ENCODE data around the gene PRDM16.

The PRDM16 gene

DNA sequence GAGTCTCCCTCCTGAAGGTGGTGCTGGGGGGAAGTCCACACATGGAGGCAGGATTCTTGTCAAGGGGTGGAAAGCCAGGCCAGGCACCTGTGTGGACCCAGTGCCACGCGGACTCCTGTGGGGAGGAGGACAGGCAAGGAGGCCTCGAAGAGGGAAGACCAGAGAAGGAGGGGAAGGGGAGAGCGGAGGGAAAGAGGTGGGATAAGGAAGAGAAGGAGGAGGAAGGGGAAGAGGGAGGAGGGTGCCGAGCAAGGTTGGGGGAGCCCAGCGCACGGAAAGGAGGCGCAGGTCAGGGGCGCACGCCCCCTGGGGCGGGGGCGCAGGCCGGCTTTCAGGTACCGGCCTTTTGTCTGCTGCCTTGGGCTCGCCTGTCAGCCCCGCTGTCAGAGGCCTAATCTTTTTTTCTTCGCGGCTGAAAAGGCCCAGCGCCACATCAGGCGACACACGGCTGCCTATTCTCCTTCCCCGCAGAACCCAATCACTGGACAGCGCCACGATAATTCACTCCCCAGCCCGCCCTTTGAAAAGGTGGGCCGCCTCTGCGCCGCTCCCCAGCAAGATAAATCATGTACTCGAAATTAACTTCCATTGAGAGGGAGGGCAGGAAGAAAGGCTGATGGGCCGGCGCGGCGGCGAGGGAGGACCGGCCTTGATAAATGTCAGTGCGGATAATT is 42.5 kb downstream of the PRDM16 start:
- DNase-seq: no peak

DNA sequence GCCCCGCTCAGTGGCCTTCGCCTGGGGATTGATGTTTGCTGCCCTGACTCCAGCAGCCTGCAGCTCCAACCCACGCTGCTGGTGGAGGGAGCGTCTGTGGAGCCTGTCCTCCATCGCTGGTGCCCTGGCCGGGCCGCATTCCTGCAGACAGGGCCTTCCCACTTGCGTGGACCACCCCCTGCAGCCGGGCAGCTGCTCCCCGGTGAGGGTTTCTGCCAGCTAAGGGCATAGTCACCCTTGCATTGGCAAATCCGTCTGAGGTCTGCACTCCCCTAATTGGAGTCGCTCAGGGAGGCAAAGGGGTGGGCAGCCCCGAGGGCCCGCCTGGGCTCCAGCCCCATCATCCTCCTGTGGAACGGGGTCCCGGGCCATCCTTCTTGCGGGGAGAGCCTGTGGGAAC is 43.5 kb downstream of the PRDM16 start:
- DNase-seq: no peak

DNA sequence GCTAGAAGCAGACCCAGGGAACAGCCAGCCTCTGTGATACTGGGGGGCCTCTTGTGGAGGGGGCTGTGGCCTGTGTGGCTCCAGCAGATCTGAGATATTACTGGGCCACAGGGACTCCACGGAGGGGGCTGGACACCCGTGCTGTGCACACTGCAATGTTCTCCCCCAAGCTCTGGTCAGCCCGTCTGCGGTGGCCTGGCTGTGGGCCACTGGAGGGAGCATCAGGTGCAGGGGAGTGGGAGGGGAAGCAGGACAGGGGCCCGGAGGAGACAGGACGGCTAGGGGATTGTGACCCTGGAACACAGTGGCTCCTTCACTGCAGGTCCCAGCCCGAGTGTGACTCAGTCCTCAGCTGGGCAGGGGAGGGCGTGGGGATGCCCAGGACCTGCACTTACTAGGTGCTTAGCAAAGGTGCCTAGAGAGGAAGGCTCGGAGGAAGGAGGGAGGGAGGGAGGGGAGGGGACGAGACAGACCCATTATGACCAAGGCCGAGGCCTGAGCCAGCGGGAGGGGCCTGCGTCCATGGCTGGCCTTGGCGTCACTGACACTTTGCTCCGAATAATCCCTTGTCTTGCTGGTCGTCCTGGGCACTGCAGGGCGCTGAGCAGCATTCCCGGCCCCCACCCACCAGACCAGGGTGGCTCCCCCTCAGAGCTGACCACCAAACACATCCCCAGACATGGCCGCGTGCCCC is 44.2 kb downstream of the PRDM16 start:
- no peak for DNase-seq

- DNase-seq: no peak
Measured at GRCh38 chr1:3113741-3114056, 44.7 kb downstream of the PRDM16 start.

DNA sequence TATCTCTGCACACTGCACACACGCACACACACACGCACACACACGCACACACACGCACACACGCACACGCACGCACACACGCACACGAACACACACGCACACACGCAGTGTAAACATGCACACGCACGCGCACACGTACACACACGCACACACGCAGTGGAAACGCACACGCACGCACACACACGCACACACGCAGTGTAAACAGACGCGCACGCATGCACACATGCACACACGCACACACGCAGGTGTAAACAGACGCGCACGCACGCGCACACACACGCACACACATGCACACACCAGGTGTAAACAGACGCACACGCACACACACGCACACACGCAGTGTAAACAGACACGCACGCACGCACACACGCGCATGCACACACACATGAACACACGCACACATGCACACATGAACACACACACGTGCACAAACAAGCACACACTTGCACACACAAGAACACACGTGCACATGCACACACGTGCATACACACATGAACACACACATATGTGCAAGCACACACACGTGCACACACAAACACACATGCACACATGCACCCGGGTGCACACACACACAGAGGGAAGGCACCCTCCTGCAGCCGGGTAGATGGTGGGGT is 45.2 kb downstream of the PRDM16 start:
- no peak for DNase-seq

DNA sequence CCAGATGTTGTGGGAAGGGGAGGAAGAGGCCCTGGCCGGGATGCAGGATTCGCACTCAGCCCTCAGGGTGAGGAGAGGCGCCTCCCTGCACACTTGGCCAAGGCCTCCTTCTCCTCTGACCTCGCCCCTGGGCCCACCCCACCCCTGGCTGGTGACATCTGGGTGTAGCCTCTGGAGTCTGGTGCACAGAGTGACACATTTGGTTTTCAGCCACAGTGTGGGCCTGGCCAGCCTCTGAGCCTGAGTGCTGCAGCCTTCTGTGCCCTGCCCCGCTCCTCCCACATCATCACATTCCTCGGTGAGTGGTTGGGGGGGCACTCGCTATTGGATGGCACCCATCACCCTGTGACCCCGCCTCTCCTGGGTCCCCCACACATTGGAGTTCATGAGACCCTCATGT is 45.8 kb downstream of the PRDM16 start:
- DNase-seq: no peak

DNA sequence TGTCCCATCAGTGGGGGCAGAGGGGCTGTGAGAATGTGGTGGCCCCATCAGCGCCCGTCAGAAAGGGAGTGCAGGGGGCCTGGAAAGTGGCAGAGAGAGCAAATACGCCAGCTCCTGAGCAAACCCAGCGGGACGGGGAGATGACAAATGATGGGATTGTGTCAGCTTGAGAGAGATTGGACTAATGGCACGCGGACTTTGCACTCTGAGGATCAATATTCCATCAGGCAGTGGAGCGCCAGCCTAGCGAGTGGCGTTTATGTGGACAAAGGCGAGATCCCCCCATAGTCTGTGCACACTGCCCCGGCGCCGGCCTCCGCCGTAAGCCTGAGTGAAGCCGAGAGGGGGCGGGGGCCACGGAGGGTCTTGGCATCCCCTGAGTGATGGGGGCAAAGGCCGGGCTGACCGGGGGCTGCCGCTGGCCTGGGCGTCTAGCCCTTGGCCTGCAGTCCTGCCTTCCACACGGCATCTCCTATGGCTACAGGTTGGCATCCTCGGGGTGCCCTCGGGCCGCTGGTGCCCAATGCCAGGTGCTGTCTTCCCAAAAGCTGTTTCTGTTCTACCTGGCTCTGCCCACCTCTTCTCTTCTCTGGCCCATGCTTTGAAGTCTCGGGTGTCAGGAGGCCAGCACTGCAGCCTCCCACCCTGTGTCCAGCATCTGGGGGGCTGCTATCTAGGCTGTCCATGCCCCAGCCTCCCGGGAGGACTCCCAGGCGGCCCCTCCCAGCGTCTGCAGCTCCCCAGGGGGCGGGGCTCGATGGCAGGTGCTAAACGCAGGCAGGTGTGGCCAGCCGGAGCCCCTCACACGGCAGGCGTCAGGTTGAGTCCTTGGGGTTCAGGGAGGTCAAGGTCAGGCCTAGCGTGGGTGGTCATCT is 46.5 kb downstream of the PRDM16 start:
- DNase-seq: no peak

DNA sequence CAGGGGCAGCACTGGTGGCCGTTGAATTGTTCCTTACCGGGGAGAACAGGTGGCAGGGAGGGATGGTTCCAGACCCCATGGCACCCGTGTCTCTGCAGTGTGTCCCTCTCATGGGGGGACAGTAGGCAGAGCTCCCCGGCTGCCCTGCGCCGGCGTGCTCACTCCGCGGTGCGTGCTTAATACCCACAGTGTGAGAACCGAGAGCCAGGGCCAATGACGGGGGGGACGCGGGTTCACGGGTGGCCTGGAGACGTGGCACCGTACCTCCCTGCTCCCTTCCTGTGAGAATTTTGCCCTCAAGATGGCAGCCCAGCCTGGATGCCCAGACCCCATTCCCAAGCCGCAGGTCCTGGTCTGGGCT is 47.1 kb downstream of the PRDM16 start:
- no peak for DNase-seq

DNA sequence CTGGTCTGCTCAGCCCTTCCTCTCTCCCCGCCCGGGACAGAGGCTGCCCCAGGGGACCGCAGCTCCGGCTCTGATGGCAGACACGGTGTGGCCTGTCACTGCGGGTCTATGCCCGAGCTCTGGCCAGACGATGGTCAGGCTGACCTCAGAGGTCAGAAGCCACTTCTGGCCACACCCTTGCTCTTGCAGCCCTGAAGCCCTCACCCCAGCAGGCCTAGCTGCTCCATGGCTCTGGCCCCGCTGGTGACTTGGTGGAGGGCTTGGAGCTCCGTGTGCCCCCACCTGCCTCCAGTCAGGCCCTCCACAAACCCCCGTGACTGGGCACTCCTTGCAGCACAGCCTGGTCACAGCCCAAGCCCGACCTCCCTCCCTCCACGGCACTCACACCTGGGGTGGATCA is 47.6 kb downstream of the PRDM16 start:
- no peak for DNase-seq

DNA sequence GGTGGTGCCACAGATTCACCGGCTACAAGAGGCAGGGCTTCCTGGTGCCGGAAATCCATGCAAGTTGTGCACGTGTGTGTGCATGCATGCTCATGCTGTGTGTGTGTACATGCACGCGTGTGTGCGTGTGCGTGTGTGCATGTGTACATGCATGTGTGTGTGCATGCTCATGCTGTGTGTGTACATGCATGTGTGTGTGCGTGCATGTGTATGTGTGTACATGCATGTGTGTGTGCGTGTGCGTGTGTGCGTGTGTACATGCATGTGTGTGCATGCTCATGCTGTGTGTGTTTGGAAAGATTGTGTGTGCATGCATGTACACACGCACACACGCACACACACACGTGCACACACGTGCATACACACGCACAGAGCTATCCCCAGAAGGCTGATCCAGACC is 48.9 kb downstream of the PRDM16 start:
- DNase-seq: no peak

DNA sequence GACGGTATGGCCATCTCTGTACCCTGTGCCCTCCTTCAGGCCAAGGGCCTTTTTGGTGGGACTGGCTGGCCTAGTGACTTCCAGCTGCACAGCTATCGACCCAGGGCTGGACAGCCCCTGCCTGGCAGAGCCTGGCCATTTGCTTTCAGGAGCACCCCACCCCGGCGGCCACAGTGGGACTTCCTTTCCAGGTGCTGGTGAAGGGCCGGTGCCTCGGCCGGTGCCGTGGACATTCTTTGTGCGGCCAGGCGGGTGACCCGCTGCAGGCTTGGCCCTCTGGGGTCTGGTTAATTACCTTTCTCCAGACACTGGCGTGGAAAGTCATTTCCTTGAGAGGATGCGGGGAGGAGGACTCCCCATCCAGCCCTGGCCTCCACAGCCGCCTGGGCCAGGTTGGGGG is 50.1 kb downstream of the PRDM16 start:
- DNase-seq: no peak

GRCh38 chr1:3119725-3120124 is 50.7 kb downstream of the PRDM16 start:
- no peak for DNase-seq

DNA sequence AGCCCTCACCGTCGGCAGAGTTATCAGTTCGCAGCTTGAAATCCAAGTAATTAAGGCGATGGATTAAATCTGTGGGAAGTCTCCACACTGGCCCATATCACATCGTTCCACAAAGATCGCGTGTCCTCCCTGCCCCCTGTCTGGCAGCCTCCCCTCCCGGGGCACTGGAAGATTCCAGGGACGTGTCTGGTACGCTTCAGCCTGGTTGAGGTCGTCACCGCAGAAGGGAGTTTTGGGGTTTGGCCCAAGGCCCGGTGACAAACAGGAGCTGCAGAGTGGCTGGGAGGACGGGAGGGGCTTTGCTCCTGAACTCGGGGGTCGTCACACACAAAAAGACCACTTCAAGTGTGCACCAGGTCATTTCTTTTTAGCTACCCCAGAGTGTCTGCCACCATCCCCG is 51.1 kb downstream of the PRDM16 start:
- no peak for DNase-seq

- DNase-seq: no peak
Measured at GRCh38 chr1:3120994-3121393, 52.0 kb downstream of the PRDM16 start.

- no peak for DNase-seq
Measured at GRCh38 chr1:3121401-3122210, 52.6 kb downstream of the PRDM16 start.

DNA sequence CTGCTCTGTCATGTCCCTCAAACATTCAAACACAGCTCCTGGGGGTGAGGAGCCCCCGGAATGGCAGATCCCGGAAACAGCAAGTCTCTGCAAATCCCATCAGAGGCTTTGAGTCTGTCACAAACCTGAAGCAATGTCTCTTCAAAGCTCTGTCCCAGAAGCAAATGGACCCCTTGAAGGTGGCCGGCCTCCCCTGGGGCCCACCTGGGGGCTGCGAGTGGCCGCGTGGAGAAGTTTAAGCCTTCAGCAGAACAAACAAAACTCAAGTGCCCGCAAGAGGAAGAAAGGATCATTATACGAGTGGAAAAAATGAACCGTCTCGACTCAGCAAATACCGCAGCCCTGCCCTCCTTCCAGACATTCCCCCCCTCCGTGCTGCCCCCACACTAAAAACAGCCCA is 53.3 kb downstream of the PRDM16 start:
- no peak for DNase-seq

DNA sequence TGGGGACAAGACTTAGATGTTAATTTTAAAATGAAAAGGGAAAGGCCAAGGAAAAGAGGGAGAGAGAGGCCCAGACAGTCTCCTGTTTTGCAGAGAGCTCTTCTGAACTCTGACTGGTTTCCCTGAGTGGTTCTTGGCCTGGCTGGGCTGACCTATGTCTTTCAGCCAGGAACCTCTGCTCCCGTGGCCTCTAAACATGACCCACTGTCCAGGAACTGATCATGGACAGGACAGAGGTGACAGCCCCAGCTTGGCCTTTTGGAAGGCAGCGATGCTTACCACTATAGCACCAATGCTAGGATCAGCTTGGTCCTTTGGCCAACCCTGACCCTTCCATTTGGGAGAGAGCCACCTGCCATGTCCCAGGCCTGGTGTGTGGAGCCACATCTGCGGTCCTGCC is 55.2 kb downstream of the PRDM16 start:
- no peak for DNase-seq

DNA sequence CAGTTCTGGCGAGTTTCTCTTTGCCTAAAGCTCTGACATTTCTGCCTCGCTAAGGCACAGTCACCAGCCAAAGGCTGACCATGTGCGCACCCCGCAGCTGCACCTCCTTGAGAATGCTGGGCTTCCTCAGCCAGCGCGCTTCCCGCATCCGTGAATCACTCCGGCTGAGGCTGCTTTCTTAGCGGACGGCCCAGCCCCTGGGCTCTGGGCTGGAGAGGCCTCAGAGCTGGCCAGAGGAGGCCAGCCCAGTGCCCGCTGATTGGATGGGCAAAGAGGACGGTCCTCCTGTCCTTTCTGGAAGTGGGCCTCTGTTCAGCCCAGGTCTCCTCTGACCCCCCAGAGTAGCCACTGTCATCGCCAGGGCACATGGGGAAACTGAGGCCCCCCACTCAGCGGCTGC is 56.1 kb downstream of the PRDM16 start:
- DNase-seq: no peak

- no peak for DNase-seq
Measured at GRCh38 chr1:3125546-3126368, 56.8 kb downstream of the PRDM16 start.

GRCh38 chr1:3126756-3127678 is 58.0 kb downstream of the PRDM16 start:
- DNase-seq: no peak

DNA sequence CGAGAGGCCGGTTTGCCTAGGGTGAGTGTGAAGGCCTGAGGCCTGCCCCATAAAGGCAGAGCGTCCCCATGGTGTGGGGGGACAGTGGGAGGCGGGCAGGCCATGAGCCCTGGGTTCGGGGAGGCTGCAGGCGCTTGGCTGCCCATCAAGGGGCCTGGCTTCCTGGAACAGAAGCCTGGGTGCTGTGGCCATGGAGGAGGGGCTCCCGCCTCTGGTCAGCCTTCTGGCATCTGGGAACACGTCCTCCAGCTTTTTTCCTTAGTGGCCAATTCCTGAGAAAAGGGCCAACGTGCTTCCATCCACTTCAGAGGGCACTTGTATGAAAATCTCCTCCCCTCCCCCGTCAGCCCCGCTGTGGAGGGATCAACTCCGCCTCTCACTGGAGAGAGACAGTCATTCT is 58.7 kb downstream of the PRDM16 start:
- DNase-seq: no peak

All from activated naive CD4-positive, alpha-beta T cell treated with Interleukin-2 at 50 U/mL for 16 hours (primary cell).